GM12891 (cell line): ENCODE measurements around the gene IFNW1. TPM values are rescaled to one million over a fixed set of nuclear protein-coding genes. Genes with fewer than 3 reads are reported as not detected.
"Not testable (repeated sequence)": the region's sequence is repeated elsewhere in the genome, so short reads cannot be mapped to it uniquely, and the experiment has no call there.

Experiments
- DNase-seq: peaks from one replicate; pipeline ENCODE4 v3.0.0; 2011; ENCODE audit warnings: low spot score; ENCODE audit not compliant: insufficient read length
- FAIRE-seq: peaks from 2 replicates; lab custom pipeline; 2011; peaks lifted over from hg19 to GRCh38; lab: Jason Lieb, UNC
- PAX5 ChIP-seq: IDR thresholded peaks from 2 replicates; pipeline ENCODE4 v1.6.1; 2011; ENCODE audit warnings: low read length, moderate library complexity, mild to moderate bottlenecking; ENCODE audit not compliant: insufficient read depth, severe bottlenecking
- POLR2A ChIP-seq: IDR thresholded peaks from 2 replicates; pipeline ENCODE4 v1.6.1; 2011; ENCODE audit warnings: low read depth, low read length, control low read depth
- POLR2AphosphoS5 ChIP-seq: IDR thresholded peaks from 2 replicates; pipeline ENCODE4 v1.6.1; 2011; ENCODE audit warnings: low read depth, low read length, control low read depth
- POU2F2 ChIP-seq: IDR thresholded peaks from 2 replicates; pipeline ENCODE4 v1.6.1; 2011; ENCODE audit warnings: low read depth, mild to moderate bottlenecking, control low read depth, low read length, moderate library complexity
- SPI1 ChIP-seq: IDR thresholded peaks from 2 replicates; pipeline ENCODE4 v1.6.1; 2011; ENCODE audit warnings: low read depth, low read length, control low read depth
- TAF1 ChIP-seq: IDR thresholded peaks from 2 replicates; pipeline ENCODE4 v1.6.1; 2011; ENCODE audit warnings: low read depth, low read length, control low read depth
- polyA plus RNA-seq: library from polyadenylated mRNA; unstranded; fragments of >200 nt; gene quantifications from one replicate; pipeline ENCODE4 v1.2.1, GENCODE V29; 2012; ENCODE audit warnings: low read depth, missing spikeins, inconsistent platforms; ENCODE audit not compliant: missing spikeins

IFNW1 gene
- polyA plus RNA-seq: 0.05 TPM

DNA sequence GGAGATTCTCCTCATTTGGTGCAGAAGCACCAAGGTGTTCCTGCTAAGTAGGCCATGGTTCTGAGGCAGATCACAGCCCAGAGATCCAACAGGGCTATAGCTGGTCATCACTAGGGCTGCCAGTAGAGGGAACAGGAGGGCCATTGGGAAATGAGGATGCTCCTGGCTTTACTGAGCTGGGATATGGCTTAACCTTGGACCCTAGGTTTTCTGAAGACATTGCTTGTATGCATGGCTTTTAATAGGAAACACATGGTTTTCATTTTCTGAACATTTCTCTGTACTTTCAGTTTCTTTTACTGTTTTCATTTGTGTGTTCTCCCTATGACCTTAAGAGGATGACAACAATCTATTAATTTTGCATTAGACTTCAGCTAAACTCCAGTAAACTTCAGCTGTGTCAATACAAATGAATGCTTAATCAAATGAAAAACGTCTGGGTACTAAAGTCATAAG, at the start of gene IFNW1:
TSS of gene IFNW1 (minus strand) at position 406 of the 456 bp plus-strand sequence. CDS start at position 144, 262 bp downstream.
- peak; percentile 80 for FAIRE-seq
- TF ChIP-seq SPI1: no peak
- no peak for TF ChIP-seq POU2F2
- TF ChIP-seq POLR2AphosphoS5: no peak
- no peak for TF ChIP-seq TAF1
- no peak for TF ChIP-seq PAX5
- TF ChIP-seq POLR2A: no peak
- no peak for DNase-seq

DNA sequence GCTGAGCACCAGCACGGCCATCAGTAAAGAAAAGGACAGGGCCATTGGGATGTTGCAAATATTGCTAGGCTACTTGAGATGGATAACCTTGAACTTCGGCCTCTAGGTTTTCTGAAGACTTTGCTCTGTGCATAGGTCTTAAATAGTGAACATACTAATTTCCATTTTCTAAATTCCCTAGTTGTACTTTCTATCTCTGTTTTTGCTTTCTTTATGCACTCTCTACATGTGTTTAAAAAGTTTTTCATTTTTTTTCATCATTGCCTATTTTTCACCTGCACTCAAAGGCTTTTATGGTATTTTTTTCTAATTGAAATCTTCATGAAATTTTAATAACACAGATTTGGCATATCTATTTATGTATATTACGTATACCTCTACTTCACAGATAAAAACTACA, 45.9 kb upstream of the IFNW1 start, which contains the start of gene IFNA4:
TSS of gene IFNA4 (minus strand) at position 101 of the 400 bp plus-strand sequence. CDS start at position 45, 56 bp downstream.
- DNase-seq, FAIRE-seq: not testable (repeated sequence)

DNA sequence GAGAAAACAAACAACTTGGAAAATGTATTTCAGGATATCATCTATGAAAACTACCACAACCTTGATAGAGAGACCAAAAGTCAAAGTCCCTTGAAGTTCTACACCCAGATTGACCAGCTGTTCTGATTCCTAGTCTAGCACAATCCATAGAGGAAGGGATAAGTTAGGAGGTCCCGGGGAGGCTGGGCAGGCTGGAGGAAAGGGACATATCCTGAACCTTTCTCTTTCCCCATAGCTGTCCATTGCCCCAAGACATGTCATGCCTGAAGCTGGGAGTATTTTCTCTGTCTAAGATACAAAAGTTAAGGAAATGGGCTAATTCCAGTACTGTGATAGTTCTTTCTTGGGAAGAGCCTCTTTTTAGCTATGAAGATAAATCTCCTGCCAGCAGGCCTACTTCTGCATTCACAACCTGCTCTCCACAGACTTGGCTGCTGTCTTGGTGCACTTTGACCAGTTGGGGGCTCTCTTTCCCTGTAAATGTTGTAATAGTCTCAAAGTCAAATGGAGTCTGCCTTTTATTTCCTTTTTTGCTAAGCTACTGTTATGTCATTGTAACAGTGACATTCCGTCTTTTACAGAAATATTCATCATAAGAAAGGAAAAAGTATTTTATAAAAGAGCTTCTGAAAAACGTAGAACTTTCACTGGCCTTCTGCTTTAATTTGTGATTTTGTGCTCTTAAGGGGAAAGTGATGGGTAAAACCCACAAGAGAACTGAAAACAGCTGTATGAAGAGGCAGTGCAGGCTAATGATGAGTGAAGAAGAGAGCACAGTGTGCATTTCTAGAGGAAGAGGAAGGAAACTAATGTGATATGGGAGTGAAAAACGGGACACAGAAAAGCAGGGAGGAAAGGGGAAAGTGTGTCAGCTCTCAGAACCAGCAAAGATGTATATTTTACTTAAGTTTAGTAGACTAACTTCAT, 41.4 kb upstream of the IFNW1 start:
- DNase-seq: not testable (repeated sequence)
- peak; percentile 40 for FAIRE-seq
- peak; percentile 17; the same call in 1 of the 2 replicates for TF ChIP-seq SPI1

DNA sequence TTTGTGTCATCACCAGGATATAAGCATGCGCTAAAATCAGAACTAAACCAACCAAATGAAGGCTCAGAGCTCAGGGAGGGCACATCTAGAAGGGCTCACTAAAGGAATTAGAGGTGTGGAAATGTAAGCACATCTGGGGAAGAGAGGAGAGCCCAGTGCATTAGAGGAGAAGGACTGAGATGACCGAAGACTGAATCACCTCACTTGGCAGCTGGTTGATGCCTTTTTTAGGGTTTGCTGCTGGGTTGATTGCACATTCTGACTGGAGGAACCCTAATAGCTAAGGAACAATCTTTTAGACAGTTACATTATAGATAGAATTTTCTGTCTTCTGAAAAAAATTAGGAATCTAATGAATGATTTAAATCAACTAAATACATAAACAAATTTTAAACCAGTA, 33.0 kb upstream of the IFNW1 start:
- DNase-seq: no peak
- TF ChIP-seq POLR2AphosphoS5 (no peak), SPI1 (no peak), TAF1 (no peak), POLR2A (no peak), PAX5 (no peak), POU2F2 (no peak)
- FAIRE-seq: no peak

DNA sequence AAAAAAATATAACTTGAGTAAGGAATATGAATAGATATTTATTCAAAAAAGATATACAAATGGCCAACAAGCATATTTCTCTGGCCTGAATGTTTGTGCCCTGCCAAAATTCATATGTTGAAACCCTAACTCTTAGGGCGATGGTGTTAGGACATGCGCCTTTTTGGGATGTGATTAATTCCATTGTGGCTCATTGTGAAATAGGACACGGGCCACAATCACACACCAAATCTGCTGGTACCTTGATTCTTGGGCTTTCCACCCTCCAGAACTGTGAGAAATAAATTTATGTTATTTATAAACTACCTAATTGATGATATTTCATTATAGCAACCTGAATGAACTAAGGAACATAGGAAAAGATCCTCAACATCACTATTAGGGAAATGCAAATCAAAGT, 30.5 kb upstream of the IFNW1 start:
- FAIRE-seq (no peak), DNase-seq (no peak)
- TF ChIP-seq SPI1 (no peak), POLR2AphosphoS5 (no peak), POLR2A (no peak), POU2F2 (no peak), PAX5 (no peak), TAF1 (no peak)

DNA sequence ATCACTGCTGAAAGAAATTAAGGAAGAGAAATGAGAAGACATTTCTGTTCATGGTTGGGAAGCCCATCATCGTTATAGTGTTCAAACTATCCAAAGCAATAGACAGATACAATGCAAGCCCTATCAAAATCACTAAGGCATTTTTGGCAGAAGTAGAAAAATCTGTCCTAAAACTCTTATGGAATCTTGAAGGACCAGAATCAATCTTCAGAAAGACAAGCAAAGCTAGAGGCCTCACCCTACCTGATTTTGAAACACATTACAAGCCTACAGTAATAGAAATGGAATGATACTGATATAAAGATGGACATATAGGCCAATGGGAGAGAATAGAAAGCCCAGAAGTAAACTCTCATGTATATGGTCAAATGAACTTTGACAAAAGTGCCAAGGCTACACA, 29.7 kb upstream of the IFNW1 start:
- FAIRE-seq (no peak), DNase-seq (no peak)
- TF ChIP-seq TAF1: no peak

DNA sequence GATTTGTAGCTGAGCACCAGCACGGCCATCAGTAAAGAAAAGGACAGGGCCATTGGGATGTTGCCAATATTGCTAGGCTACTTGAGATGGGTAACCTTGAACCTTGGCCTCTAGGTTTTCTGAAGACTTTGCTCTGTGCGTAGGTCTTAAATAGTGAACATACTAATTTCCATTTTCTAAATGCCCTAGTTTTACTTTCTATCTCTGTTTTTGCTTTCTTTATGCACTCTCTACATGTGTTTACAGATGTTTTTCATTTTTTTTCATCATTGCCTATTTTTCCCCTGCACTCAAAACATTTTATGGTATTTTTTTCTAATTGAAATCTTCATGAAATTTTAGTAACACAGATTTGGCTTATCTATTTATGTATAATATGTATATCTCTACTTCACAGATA, 24.9 kb upstream of the IFNW1 start, which contains the start of gene IFNA21:
TSS of gene IFNA21 (minus strand) at position 101 of the 400 bp plus-strand sequence. CDS start at position 53, 48 bp downstream.
- not testable (repeated sequence) for FAIRE-seq

DNA sequence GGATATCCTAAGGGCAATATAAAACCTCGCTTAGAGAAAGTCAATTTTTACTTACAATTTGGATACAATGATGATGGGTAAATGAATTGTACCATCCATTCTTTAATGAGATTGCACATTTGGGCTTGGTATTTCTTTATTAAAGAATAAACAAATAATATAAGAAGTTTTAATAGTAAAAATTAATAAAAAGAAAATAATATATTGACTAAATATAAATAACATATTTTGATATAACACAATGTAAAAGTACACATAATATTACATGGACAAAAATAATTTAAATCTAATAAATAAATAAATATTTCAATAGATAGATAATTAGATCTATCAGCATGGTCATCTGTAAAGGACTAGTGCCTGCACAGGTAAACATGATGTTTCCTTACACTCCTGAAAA, 23.9 kb upstream of the IFNW1 start:
- DNase-seq (no peak), FAIRE-seq (no peak)
- no peak for TF ChIP-seq TAF1
- TF ChIP-seq SPI1: no peak
- no peak for TF ChIP-seq POU2F2
- no peak for TF ChIP-seq PAX5
- TF ChIP-seq POLR2A: no peak
- no peak for TF ChIP-seq POLR2AphosphoS5

More for the DNA sequence above, 24.9 kb upstream of the IFNW1 start, which contains the start of gene IFNA21:
- DNase-seq: not testable (repeated sequence)

DNA sequence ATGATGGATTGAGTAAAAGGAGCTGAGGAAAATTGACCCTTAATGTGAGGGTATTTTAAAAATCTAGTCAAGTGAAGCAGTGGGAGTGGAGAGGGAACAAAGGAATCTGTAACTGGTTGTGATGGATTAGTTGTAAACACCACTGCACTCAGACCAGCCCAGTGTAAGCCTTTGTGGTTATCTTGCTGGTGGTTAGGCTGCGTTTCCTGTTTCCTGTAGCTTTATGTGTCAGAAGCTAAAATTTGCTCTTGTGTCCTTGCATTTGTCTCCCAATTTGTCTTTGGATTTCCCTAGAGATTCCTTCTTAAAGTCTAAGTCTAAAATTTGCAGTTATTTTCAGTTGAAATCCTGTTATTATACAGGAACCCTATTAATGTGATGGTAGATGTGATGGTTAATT, 18.5 kb upstream of the IFNW1 start:
- FAIRE-seq: peak; percentile 89
- DNase-seq: no peak
- TF ChIP-seq TAF1 (no peak), POLR2AphosphoS5 (no peak), SPI1 (peak; percentile 67)

DNA sequence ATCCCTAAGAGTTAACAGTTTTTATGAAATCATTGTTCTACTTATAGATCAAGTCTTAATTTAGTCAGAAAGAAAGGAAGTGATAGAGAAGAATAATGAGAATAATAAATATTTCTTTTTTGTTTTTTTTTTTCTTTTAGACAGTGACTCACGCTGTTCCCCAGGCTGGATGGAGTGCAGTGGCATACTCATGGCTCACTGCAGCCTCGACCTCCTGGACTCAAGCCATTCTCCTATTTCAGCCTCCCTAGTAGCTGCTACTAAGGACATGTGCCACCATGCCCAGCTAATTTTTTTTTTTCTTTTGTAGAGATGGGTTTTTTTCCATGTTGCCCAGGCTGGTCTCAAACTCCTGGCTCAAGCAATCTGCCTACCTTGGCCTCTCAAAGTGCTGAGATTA, 13.9 kb upstream of the IFNW1 start:
- FAIRE-seq (no peak), DNase-seq (no peak)
- TF ChIP-seq PAX5: no peak
- no peak for TF ChIP-seq SPI1
- no peak for TF ChIP-seq TAF1
- TF ChIP-seq POLR2A: no peak
- no peak for TF ChIP-seq POU2F2
- no peak for TF ChIP-seq POLR2AphosphoS5

DNA sequence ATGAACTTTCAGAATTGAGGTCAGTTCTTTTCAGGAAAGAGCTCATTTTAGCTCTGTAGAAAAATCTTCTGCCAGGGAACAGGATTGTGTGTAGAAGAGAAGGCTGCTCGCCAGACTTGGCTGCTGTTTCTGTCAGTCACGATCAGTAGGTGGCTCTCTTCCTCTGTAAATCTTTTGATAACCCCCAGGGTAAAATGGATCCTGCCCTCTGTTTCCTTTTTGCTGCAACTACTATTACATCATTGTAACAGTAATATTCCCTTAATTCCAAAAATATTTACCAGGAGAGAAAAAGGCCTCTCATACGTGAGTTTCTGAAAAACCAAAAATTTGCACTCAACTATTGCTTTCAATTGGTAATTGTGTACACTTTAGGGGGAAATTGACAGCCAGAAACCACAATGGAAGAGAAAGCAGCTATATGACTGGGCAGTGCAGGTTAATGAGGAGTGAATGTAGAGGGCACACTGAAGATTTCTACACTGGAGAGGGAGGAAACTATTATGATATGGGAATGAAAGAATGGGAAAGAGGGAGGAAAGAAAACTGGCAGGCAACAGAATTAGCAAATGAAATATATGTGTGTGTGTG, 12.5 kb upstream of the IFNW1 start:
- TF ChIP-seq POLR2AphosphoS5 (no peak), POU2F2 (no peak), SPI1 (no peak), PAX5 (no peak), POLR2A (no peak), TAF1 (no peak)
- DNase-seq (no peak), FAIRE-seq (peak; percentile 72)
